ENCODE results near the gene CLCN3. TPM values are rescaled to one million over a fixed set of nuclear protein-coding genes. Genes with fewer than 3 reads are reported as not detected.

The CLCN3 gene
- total and polyA plus RNA-seq, 9 of the 15 experiments (the other 6 are each of a cell fraction or from before 2014, with no cell fraction given): 12.7 to 60.6 (median 38.5) TPM

DNA sequence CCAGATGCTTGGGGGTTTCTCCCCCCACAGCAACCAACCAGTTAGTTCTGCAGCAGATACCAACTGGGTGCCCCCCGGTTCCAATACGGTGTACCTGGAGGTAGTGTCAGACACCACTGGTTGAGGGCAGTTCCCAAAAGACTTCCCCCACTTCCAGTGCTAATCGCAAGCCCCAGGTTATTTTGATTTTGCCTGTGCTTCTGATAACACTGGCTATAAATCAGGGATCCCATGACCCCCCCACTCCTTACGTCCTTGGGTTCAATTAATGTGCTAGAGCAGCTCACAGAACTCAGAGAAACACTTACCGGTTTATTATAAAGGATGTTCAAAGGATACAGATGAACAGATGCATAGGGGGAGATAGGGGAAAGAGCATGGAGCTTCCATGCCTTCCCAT is 5.5 kb downstream of the CLCN3 start:
- ChIA-PET CTCF (ENCODE audit: low intra/inter-chr PET ratio) (no interaction called here), POLR2A (interaction anchor here (0.7 to 4.9 kb wide), 9 partner anchors 9 to 44 kb away, joined by 3 to 51 read pairs (median 4); partner anchors contain the start of gene NEK1)
- Histone ChIP-seq H3K9ac (ENCODE audit: insufficient read depth in 1 of 2, low read depth in 2 of 2, low read length in 2 of 2) (no peak overlapping the region), H3K36me3 (ENCODE audit: control insufficient read depth, insufficient read depth, low read length) (peaks cover under 1% of the 10 kb centered on the region; the same call in 1 of the 3 replicates), H3K27me3 (ENCODE audit: control insufficient read depth in 2 of 2, insufficient read depth in 2 of 2, low read length in 2 of 2) (no peaks in the 10 kb centered on the region), H3K9me1 (ENCODE audit: control insufficient read depth, insufficient read depth, low read length) (no peaks in the 10 kb centered on the region), H3K27ac (ENCODE audit: extremely low read depth, low read depth, low read length) (peak overlapping the region; percentile 66; the same call in 2 of the 3 replicates), H3K4me3 (no peak overlapping the region), H3K4me1 (replicated peaks in 1 of 2; ENCODE audit: control insufficient read depth in 2 of 2, insufficient read depth in 2 of 2, low read length in 2 of 2) (peaks cover 13 to 40% of the 10 kb centered on the region in 2 experiments), H2AFZ (ENCODE audit: low read depth, low read length) (no peak overlapping the region), H3K79me2 (ENCODE audit: control insufficient read depth, insufficient read depth, low read length) (peaks cover 93% of the 10 kb centered on the region), H3K9me3 (replicated peaks; ENCODE audit: control insufficient read depth, insufficient read depth, low read depth, low read length) (no peaks in the 10 kb centered on the region), H4K20me1 (replicated peaks; ENCODE audit: control insufficient read depth, insufficient read depth, low read length) (0 out of 2 replicates have a peak, but pooled peaks cover 7% of the 10 kb centered on the region), H3K4me2 (ENCODE audit: insufficient read depth, low read length) (peak overlapping the region; percentile 37)
- ATAC-seq: peak; percentile 11; the same call in 2 of the 3 replicates
- FAIRE-seq: no peak
- intact Hi-C loops (cut with micrococcal nuclease) (loop anchor here (1.0 kb wide), 1 partner anchor 34 kb away; no protein-coding TSS in a partner anchor), in situ Hi-C loops (cut with MboI) (no loop called here)
- 6% methylated on average over 5 of the region's 5 CpGs for WGBS (ENCODE audit: insufficient coverage, low coverage, missing lambda C conversion rate)
- DNase-seq (ENCODE audit: extremely low read depth in 1 of 4, low spot score in 3 of 4): peak; percentile 37 to 69 (median 42)
- no TSS peak for BruUV-seq (replicated peaks)
- TF ChIP-seq CSDE1 (IDR thresholded peaks at IDR 0.05): no peak
- TF ChIP-seq TRIM24 (IDR thresholded peaks at IDR 0.05): peak in 1 of 2 experiments; percentile 53; a peak in 1 of 4 replicates
- no peak for TF ChIP-seq RFX5 (IDR thresholded peaks at IDR 0.05; ENCODE audit: low read depth, low read length)
- no peak for TF ChIP-seq NCOA2 (IDR thresholded peaks at IDR 0.05; ENCODE audit: partially characterized antibody in 2 of 2)
- peak; percentile 92 for TF ChIP-seq CBFA2T3 (IDR thresholded peaks at IDR 0.05)
- TF ChIP-seq, protein P1, sequence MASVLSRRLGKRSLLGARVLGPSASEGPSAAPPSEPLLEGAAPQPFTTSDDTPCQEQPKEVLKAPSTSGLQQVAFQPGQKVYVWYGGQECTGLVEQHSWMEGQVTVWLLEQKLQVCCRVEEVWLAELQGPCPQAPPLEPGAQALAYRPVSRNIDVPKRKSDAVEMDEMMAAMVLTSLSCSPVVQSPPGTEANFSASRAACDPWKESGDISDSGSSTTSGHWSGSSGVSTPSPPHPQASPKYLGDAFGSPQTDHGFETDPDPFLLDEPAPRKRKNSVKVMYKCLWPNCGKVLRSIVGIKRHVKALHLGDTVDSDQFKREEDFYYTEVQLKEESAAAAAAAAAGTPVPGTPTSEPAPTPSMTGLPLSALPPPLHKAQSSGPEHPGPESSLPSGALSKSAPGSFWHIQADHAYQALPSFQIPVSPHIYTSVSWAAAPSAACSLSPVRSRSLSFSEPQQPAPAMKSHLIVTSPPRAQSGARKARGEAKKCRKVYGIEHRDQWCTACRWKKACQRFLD (CRISPR knock-in tag; IDR thresholded peaks at IDR 0.05): no peak; the same call in 1 of the 2 replicates
- peak; percentile 75; the same call in 1 of the 2 replicates for TF ChIP-seq HDAC2 (IDR thresholded peaks at IDR 0.05)
- TF ChIP-seq ZNF707 (CRISPR knock-in tag; conservative IDR thresholded peaks at IDR 0.05): no peak
- TF ChIP-seq, protein P2, sequence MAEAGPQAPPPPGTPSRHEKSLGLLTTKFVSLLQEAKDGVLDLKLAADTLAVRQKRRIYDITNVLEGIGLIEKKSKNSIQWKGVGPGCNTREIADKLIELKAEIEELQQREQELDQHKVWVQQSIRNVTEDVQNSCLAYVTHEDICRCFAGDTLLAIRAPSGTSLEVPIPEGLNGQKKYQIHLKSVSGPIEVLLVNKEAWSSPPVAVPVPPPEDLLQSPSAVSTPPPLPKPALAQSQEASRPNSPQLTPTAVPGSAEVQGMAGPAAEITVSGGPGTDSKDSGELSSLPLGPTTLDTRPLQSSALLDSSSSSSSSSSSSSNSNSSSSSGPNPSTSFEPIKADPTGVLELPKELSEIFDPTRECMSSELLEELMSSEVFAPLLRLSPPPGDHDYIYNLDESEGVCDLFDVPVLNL (CRISPR knock-in tag; IDR thresholded peaks at IDR 0.05; ENCODE audit: low read depth): no peak
- peak; percentile 65; the same call in 1 of the 2 replicates for TF ChIP-seq STAT5A (IDR thresholded peaks at IDR 0.05; ENCODE audit: borderline replicate concordance, low read length)
- peak in 1 of 2 experiments; percentile 30; a peak in 1 of 4 replicates for TF ChIP-seq ARNT (IDR thresholded peaks at IDR 0.05)
- no peak for TF ChIP-seq RBM14 (IDR thresholded peaks at IDR 0.05; ENCODE audit: borderline replicate concordance, insufficient read depth, low read depth, low read length)
- no peak for TF ChIP-seq PRMT5 (CRISPR knock-in tag; IDR thresholded peaks at IDR 0.05)
- TF ChIP-seq RAD21 (CRISPR knock-in tag; conservative IDR thresholded peaks at IDR 0.05 in 1 of 2, IDR thresholded peaks at IDR 0.05 in 1 of 2): no peak
- no peak for TF ChIP-seq SMC3 (conservative IDR thresholded peaks at IDR 0.05; ENCODE audit: insufficient read depth, low read depth, low read length)
- TF ChIP-seq, protein P3, sequence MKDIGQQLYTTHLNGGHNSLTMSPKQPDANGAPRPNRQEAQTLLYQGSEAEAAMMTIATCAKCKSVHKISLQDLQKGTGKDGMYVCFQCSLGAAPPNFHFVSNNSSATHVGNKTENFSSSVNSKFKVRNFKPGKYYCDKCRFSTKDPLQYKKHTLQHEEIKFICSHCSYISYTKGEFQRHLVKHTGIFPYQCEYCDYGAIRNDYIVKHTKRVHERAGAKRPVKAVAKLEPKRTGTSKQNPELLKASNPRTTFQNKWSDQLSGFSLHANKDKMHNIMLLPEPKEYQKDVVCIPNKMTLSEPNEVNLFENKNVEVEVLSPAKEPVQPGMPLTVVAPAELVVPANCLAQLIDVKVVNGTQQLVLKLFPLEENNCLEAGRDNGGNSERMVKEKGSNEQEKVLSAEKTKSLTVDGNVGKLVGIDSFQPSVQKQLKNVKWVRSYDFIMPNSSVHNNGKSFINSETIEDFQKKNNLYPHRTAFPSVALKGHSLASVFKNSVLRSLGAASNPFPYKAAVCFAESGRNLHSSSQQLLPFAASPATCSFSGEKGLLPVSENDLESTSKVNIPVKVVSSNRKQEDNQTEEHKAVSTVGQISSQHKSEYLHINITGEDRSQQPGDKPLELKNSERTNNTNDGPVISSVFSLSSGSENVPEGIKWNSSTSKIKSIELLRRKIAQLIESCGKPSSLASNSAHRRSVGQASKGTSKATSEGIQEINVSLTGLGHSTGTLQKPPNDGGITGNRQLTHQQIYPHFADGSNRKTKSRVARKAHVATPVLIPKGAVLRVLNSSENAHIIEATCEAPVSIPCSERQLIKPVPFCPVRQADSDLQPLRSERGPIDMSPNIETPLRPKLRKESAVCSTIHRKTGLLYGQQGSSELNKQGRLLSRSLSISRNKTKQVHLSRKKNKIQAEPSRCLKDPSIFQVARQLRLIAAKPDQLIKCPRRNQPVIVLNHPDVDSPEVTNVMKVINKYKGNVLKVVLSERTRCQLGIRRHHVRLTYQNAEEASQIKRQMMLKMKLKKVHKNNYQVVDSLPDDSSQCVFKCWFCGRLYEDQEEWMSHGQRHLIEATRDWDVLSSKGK (CRISPR knock-in tag; IDR thresholded peaks at IDR 0.05): no peak
- peak; percentile 60 for TF ChIP-seq FOXM1 (IDR thresholded peaks at IDR 0.05; ENCODE audit: low read depth)
- no peak for TF ChIP-seq FOXM1 (CRISPR knock-in tag; IDR thresholded peaks at IDR 0.05; ENCODE audit: low read depth)

All from K562 (cell line).